ENCODE data around the gene NKD2.

NKD2 gene

GRCh38 chr5:1069720-1070088 lies 61.1 kb downstream of the NKD2 start:
- H3K4me1 ChIP-seq: no peaks in the 10 kb centered on the region
- no peaks in the 10 kb centered on the region for H3K9me3 ChIP-seq (ENCODE audit: control insufficient read depth, low read length)
- no peak overlapping the region for H3K27ac ChIP-seq
- TF ChIP-seq, protein P1, sequence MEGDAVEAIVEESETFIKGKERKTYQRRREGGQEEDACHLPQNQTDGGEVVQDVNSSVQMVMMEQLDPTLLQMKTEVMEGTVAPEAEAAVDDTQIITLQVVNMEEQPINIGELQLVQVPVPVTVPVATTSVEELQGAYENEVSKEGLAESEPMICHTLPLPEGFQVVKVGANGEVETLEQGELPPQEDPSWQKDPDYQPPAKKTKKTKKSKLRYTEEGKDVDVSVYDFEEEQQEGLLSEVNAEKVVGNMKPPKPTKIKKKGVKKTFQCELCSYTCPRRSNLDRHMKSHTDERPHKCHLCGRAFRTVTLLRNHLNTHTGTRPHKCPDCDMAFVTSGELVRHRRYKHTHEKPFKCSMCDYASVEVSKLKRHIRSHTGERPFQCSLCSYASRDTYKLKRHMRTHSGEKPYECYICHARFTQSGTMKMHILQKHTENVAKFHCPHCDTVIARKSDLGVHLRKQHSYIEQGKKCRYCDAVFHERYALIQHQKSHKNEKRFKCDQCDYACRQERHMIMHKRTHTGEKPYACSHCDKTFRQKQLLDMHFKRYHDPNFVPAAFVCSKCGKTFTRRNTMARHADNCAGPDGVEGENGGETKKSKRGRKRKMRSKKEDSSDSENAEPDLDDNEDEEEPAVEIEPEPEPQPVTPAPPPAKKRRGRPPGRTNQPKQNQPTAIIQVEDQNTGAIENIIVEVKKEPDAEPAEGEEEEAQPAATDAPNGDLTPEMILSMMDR (IDR thresholded peaks at IDR 0.05): no peak
- H2AFZ ChIP-seq: no peak overlapping the region
- H3K36me3 ChIP-seq (ENCODE audit: control insufficient read depth, insufficient read depth, low read length): no peaks in the 10 kb centered on the region
- H3K79me2 ChIP-seq: no peaks in the 10 kb centered on the region
- H3K9ac ChIP-seq: no peak overlapping the region
- H3K4me2 ChIP-seq (ENCODE audit: low read length): no peak overlapping the region
- H3K27me3 ChIP-seq (ENCODE audit: control insufficient read depth, insufficient read depth, low read length): no peaks in the 10 kb centered on the region
- H3K4me3 ChIP-seq (ENCODE audit: low read depth, low read length): no peak overlapping the region

- no peaks in the 10 kb centered on the region for H3K9me3 ChIP-seq (ENCODE audit: control insufficient read depth, low read length)
- H3K9ac ChIP-seq: no peak overlapping the region
- H3K4me2 ChIP-seq (ENCODE audit: low read length): no peak overlapping the region
- no peaks in the 10 kb centered on the region for H3K79me2 ChIP-seq
- TF ChIP-seq, protein P1 (IDR thresholded peaks at IDR 0.05): no peak
- no peak overlapping the region for H2AFZ ChIP-seq
- no peaks in the 10 kb centered on the region for H3K27me3 ChIP-seq (ENCODE audit: control insufficient read depth, insufficient read depth, low read length)
- no peaks in the 10 kb centered on the region for H3K36me3 ChIP-seq (ENCODE audit: control insufficient read depth, insufficient read depth, low read length)
- no peaks in the 10 kb centered on the region for H3K4me1 ChIP-seq
- no peak overlapping the region for H3K4me3 ChIP-seq (ENCODE audit: low read depth, low read length)
- no peak overlapping the region for H3K27ac ChIP-seq
These were observed 64.9 kb downstream of the NKD2 start for GRCh38 chr5:1073239-1074102.

- Histone ChIP-seq H3K4me1 (no peaks in the 10 kb centered on the region), H3K27ac (no peak overlapping the region), H3K4me3 (ENCODE audit: low read depth, low read length) (no peak overlapping the region), H2AFZ (no peak overlapping the region), H3K9me3 (ENCODE audit: control insufficient read depth, low read length) (no peaks in the 10 kb centered on the region), H3K4me2 (ENCODE audit: low read length) (no peak overlapping the region), H3K9ac (no peak overlapping the region), H3K27me3 (ENCODE audit: control insufficient read depth, insufficient read depth, low read length) (no peaks in the 10 kb centered on the region), H3K36me3 (ENCODE audit: control insufficient read depth, insufficient read depth, low read length) (no peaks in the 10 kb centered on the region), H3K79me2 (no peaks in the 10 kb centered on the region)
- TF ChIP-seq, protein P1 (IDR thresholded peaks at IDR 0.05): no peak
These were observed 65.6 kb downstream of the NKD2 start for GRCh38 chr5:1074226-1074625.

GRCh38 chr5:1074816-1075554 lies 66.4 kb downstream of the NKD2 start:
- H3K27ac ChIP-seq: no peak overlapping the region
- no peaks in the 10 kb centered on the region for H3K27me3 ChIP-seq (ENCODE audit: control insufficient read depth, insufficient read depth, low read length)
- H3K4me2 ChIP-seq (ENCODE audit: low read length): no peak overlapping the region
- no peak overlapping the region for H3K4me3 ChIP-seq (ENCODE audit: low read depth, low read length)
- no peak overlapping the region for H2AFZ ChIP-seq
- H3K9me3 ChIP-seq (ENCODE audit: control insufficient read depth, low read length): no peaks in the 10 kb centered on the region
- no peaks in the 10 kb centered on the region for H3K4me1 ChIP-seq
- no peaks in the 10 kb centered on the region for H3K36me3 ChIP-seq (ENCODE audit: control insufficient read depth, insufficient read depth, low read length)
- TF ChIP-seq, protein P1 (IDR thresholded peaks at IDR 0.05): no peak
- H3K9ac ChIP-seq: no peak overlapping the region
- H3K79me2 ChIP-seq: no peaks in the 10 kb centered on the region

Data from parathyroid adenoma (tissue), 2 donors.